ENCODE measurements around the gene KLF3.

Gene KLF3

GRCh38 chr4:38694330-38694729, 30.3 kb downstream of the KLF3 start:
- FAIRE-seq (no peak), DNase-seq (ENCODE audit: low spot score) (no peak)

GRCh38 chr4:38695809-38696208, 31.8 kb downstream of the KLF3 start:
- DNase-seq (ENCODE audit: low spot score) (no peak), FAIRE-seq (no peak)

GRCh38 chr4:38696697-38697096, 32.7 kb downstream of the KLF3 start:
- FAIRE-seq (no peak), DNase-seq (ENCODE audit: low spot score) (no peak)

GRCh38 chr4:38698176-38698575, 34.2 kb downstream of the KLF3 start:
- DNase-seq (ENCODE audit: low spot score): no peak
- FAIRE-seq: no peak

- DNase-seq (ENCODE audit: low spot score) (no peak), FAIRE-seq (no peak)
These were observed 35.1 kb downstream of the KLF3 start for GRCh38 chr4:38699112-38699511.

- DNase-seq (ENCODE audit: low spot score) (no peak), FAIRE-seq (no peak)
These were observed 39.6 kb downstream of the KLF3 start for GRCh38 chr4:38703635-38704034.

- FAIRE-seq: no peak
- no peak for DNase-seq (ENCODE audit: low spot score)
These were observed 40.7 kb downstream of the KLF3 start for GRCh38 chr4:38704622-38705154.

GRCh38 chr4:38706301-38706700, 42.3 kb downstream of the KLF3 start:
- DNase-seq (ENCODE audit: low spot score) (no peak), FAIRE-seq (no peak)

GRCh38 chr4:38710053-38710452, 46.1 kb downstream of the KLF3 start:
- FAIRE-seq (no peak), DNase-seq (ENCODE audit: low spot score) (no peak)

GRCh38 chr4:38711066-38711465, 47.1 kb downstream of the KLF3 start:
- FAIRE-seq: no peak
- DNase-seq (ENCODE audit: low spot score): no peak

GRCh38 chr4:38715050-38715449, 51.1 kb downstream of the KLF3 start:
- FAIRE-seq (no peak), DNase-seq (ENCODE audit: low spot score) (no peak)

- DNase-seq (ENCODE audit: low spot score) (no peak), FAIRE-seq (no peak)
These were observed 52.3 kb downstream of the KLF3 start for GRCh38 chr4:38716256-38716655.

- FAIRE-seq (no peak), DNase-seq (ENCODE audit: low spot score) (no peak)
These were observed 53.6 kb downstream of the KLF3 start for GRCh38 chr4:38717604-38718003.

- no peak for FAIRE-seq
- DNase-seq (ENCODE audit: low spot score): no peak
These were observed 59.1 kb downstream of the KLF3 start for GRCh38 chr4:38723114-38723513.

- no peak for FAIRE-seq
- DNase-seq (ENCODE audit: low spot score): no peak
These were observed 59.9 kb downstream of the KLF3 start for GRCh38 chr4:38723726-38724474.

- FAIRE-seq (no peak), DNase-seq (ENCODE audit: low spot score) (no peak)
These were observed 60.4 kb downstream of the KLF3 start for GRCh38 chr4:38724475-38724808.

- FAIRE-seq (no peak), DNase-seq (ENCODE audit: low spot score) (no peak)
These were observed 64.7 kb downstream of the KLF3 start for GRCh38 chr4:38728631-38729141.

GRCh38 chr4:38730493-38730829, 66.5 kb downstream of the KLF3 start:
- no peak for FAIRE-seq
- no peak for DNase-seq (ENCODE audit: low spot score)

GRCh38 chr4:38730830-38731646, 67.0 kb downstream of the KLF3 start:
- FAIRE-seq (no peak), DNase-seq (ENCODE audit: low spot score) (peak; percentile 70)

GRCh38 chr4:38733663-38734062, 69.7 kb downstream of the KLF3 start:
- DNase-seq (ENCODE audit: low spot score) (no peak), FAIRE-seq (no peak)

- no peak for FAIRE-seq
- DNase-seq (ENCODE audit: low spot score): no peak
These were observed 70.4 kb downstream of the KLF3 start for GRCh38 chr4:38734446-38734845.

GRCh38 chr4:38734911-38735310, 70.9 kb downstream of the KLF3 start:
- FAIRE-seq: no peak
- no peak for DNase-seq (ENCODE audit: low spot score)

- FAIRE-seq (no peak), DNase-seq (ENCODE audit: low spot score) (no peak)
These were observed 71.9 kb downstream of the KLF3 start for GRCh38 chr4:38735870-38736269.

Measured in RCC 7860 (cell line).